HCT116 (cell line): ENCODE data around the gene PRPF40A. TPM values are rescaled to one million over a fixed set of nuclear protein-coding genes. Genes with fewer than 3 reads are reported as not detected.

Experiments used
- ATAC-seq: fragments of 200-7000 bp; cut with Tn5 transposase; 2 replicates; pipeline ENCODE4 v1.9.1; 2020; ENCODE audit warnings: mild to moderate bottlenecking, moderate library complexity
- BruUV-seq: library from RNA; stranded (reverse); fragments of 400-500 nt; replicated peaks from 2 replicates; lab custom pipeline; 2021; lab: Mats Ljungman, UMichigan
- CTCF ChIA-PET: fragments of 300-600 bp; sonication (Branson Sonifier 250); formaldehyde crosslinking; loops from one replicate; lab custom pipeline; 2021; ENCODE audit warnings: antibody characterized with exemption; lab: Charles Lee
- POLR2A ChIA-PET: fragments of 300-600, 350-600 bp; sonication (Branson Sonifier 250); formaldehyde crosslinking; loops from one replicate; lab custom pipeline; 2021; ENCODE audit warnings: antibody characterized with exemption; lab: Charles Lee
- RAD21 ChIA-PET, 2 experiments: fragments of 300-600 bp; sonication (Branson Sonifier 250); formaldehyde crosslinking; loops; one replicate each; lab custom pipeline; 2023; ENCODE audit warnings: low total read pairs in 2 of 2; ENCODE audit not compliant: uncharacterized antibody in 2 of 2, unreplicated experiment in 2 of 2, low non-redundant PET in 1 of 2; lab: Charles Lee
- DNase-seq: peaks from one replicate; pipeline ENCODE4 v3.0.0-alpha.2; 2010; ENCODE audit warnings: low read depth, low spot score
- H2AFZ ChIP-seq: fragments of 200-600 bp; shearing (Covaris generic), sonication (generic); 2 replicates; pipeline ENCODE4 v1.6.1; 2017; ENCODE audit warnings: low read depth, mixed run types, mixed read lengths, antibody characterized with exemption, low read length; ENCODE audit not compliant: poor library complexity, severe bottlenecking
- H3K27ac ChIP-seq: 2 replicates; pipeline ENCODE4 v1.5.1; 2012; ENCODE audit warnings: low read depth, low read length
- H3K27me3 ChIP-seq: fragments of 200-600 bp; sonication (generic); 2 replicates; pipeline ENCODE4 v1.6.1; 2016; ENCODE audit warnings: mixed run types, low read length, mixed read lengths; ENCODE audit not compliant: insufficient read depth
- H3K36me3 ChIP-seq, 2 experiments: fragments of 200-500 bp in 1 of 2; fragments of 200-600 bp in 1 of 2; sonication (Bioruptor generic) in 1 of 2; sonication (generic) in 1 of 2; 2 replicates each; pipeline versions ENCODE4 v1.5.1 to v1.6.1; 2014 to 2016; ENCODE audit warnings: low read length in 2 of 2, inconsistent platforms in 1 of 2, mixed read lengths in 1 of 2, mixed run types in 1 of 2; ENCODE audit not compliant: insufficient read depth in 2 of 2, control insufficient read depth in 1 of 2
- H3K4me1 ChIP-seq, 2 experiments: fragments of 200-600 bp in 1 of 2; sonication (generic) in 1 of 2; 2 replicates each; pipeline versions ENCODE4 v1.5.1 to v1.6.1; 2012 to 2017; ENCODE audit warnings: low read length in 2 of 2, inconsistent platforms in 1 of 2, mild to moderate bottlenecking in 1 of 2, mixed read lengths in 1 of 2, mixed run types in 1 of 2, moderate library complexity in 1 of 2; ENCODE audit not compliant: insufficient read depth in 2 of 2, control insufficient read depth in 1 of 2
- H3K4me2 ChIP-seq: fragments of 200-600 bp; sonication (generic); 2 replicates; pipeline ENCODE4 v1.6.1; 2017; ENCODE audit warnings: mixed run types, low read length, mixed read lengths
- H3K4me3 ChIP-seq, 2 experiments: fragments of 200-600 bp in 1 of 2; sonication (generic) in 1 of 2; replicated peaks in 1 of 2; 2 replicates each; pipeline ENCODE4 v1.5.1; 2011 to 2016; ENCODE audit warnings: low read length in 2 of 2, control low read depth in 1 of 2, low read depth in 1 of 2, mild to moderate bottlenecking in 1 of 2, mixed read lengths in 1 of 2, mixed run types in 1 of 2
- H3K79me2 ChIP-seq: fragments of 200-600 bp; sonication (generic); 2 replicates; pipeline ENCODE4 v1.6.1; 2017; ENCODE audit warnings: mild to moderate bottlenecking, mixed run types, low read length, moderate library complexity, mixed read lengths; ENCODE audit not compliant: insufficient read depth
- H3K9ac ChIP-seq: fragments of 200-600 bp; sonication (generic); 2 replicates; pipeline ENCODE4 v1.6.1; 2016; ENCODE audit warnings: low read length, mixed read lengths
- H3K9me2 ChIP-seq: fragments of 200-600 bp; sonication (generic), shearing (Covaris generic); 2 replicates; pipeline ENCODE4 v1.6.1; 2017; ENCODE audit warnings: mixed run types, mild to moderate bottlenecking, moderate library complexity; ENCODE audit not compliant: insufficient read depth
- H3K9me3 ChIP-seq, 2 experiments: fragments of 200-500 bp in 1 of 2; fragments of 200-600 bp in 1 of 2; sonication (Bioruptor generic) in 1 of 2; sonication (generic) in 1 of 2; 2 replicates each; pipeline ENCODE4 v1.6.1; 2014 to 2017; ENCODE audit warnings: low read length in 2 of 2, mixed read lengths in 2 of 2, inconsistent platforms in 1 of 2, low read depth in 1 of 2, mild to moderate bottlenecking in 1 of 2, mixed run types in 1 of 2, moderate library complexity in 1 of 2; ENCODE audit not compliant: control insufficient read depth in 1 of 2, insufficient read depth in 1 of 2
- H4K20me1 ChIP-seq: fragments of 200-600 bp; sonication (generic), shearing (Covaris generic); 2 replicates; pipeline ENCODE4 v1.6.1; 2017; ENCODE audit warnings: mixed run types, mild to moderate bottlenecking, moderate library complexity; ENCODE audit not compliant: insufficient read depth
- CBX3 ChIP-seq: IDR thresholded peaks from 2 replicates; pipeline ENCODE4 v1.6.1; 2012; ENCODE audit warnings: low read depth
- ELF1 ChIP-seq: IDR thresholded peaks from 2 replicates; pipeline ENCODE4 v1.6.1; 2012; ENCODE audit warnings: low read depth, borderline replicate concordance
- POLR2A ChIP-seq: IDR thresholded peaks from 2 replicates; pipeline ENCODE4 v1.7.0; 2011; ENCODE audit warnings: borderline replicate concordance; ENCODE audit not compliant: insufficient read depth, insufficient read length; ENCODE audit errors: extremely low read depth
- POLR2AphosphoS5 ChIP-seq: IDR thresholded peaks from 2 replicates; pipeline ENCODE4 v1.6.1; 2011; ENCODE audit warnings: mild to moderate bottlenecking, low read depth, low read length, moderate library complexity
- RAD21 ChIP-seq: IDR thresholded peaks from 2 replicates; pipeline ENCODE4 v1.6.1; 2012; ENCODE audit warnings: low read depth, mild to moderate bottlenecking
- SIN3A ChIP-seq: IDR thresholded peaks from 2 replicates; pipeline ENCODE4 v1.6.1; 2012; ENCODE audit warnings: low read depth
- ZFX ChIP-seq: fragments of 450-650 bp; IDR thresholded peaks from 2 replicates; pipeline ENCODE4 v1.6.1; 2017
- intact Hi-C: fragments of 100-400 bp; cut with micrococcal nuclease; formaldehyde crosslinking; loops from 2 replicates; pipeline ENCODE4 v1.10.0; 2022
- total RNA-seq: library from RNA; stranded (reverse); gene quantifications from one replicate; pipeline ENCODE4 v1.2.1, GENCODE V29; 2021; ENCODE audit not compliant: unreplicated experiment
- TF ChIP-seq, protein P1 (sequence below): IDR thresholded peaks from 2 replicates; pipeline ENCODE4 v1.6.1; 2012
- TF ChIP-seq, protein P2 (sequence below): IDR thresholded peaks from 2 replicates; pipeline ENCODE4 v1.6.1; 2011; ENCODE audit warnings: mild to moderate bottlenecking, low read length, moderate library complexity; ENCODE audit not compliant: insufficient replicate concordance; ENCODE audit errors: extremely low read depth

PRPF40A gene
- total RNA-seq, 1 experiment from 2014 or later = 171 TPM

DNA sequence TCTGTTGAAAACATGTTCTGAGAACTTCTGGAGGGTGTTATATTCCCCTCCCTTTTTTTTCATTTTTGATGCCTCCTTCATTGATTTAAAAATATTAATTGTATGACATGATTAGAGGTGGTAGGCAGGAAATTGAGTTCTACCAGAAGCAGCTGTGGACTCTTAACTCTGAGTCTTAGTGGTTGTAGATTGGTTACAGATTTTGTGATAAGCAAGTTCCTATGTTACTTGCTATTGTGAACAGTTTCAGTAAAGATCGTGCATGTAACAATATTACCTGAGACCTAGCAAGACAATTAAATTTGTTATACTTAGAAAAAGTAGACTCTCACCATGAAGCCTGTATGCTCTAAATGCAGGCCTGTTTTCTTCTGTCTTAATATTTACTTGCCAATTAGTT, 88.1 kb downstream of the PRPF40A start:
- CTCF ChIA-PET = no interaction called here
- H3K27ac ChIP-seq = no peak overlapping the region
- no TSS peak for BruUV-seq
- H2AFZ ChIP-seq = no peak overlapping the region
- ATAC-seq (no peak), DNase-seq (no peak)
- no peak overlapping the region for H3K4me3 ChIP-seq
- TF ChIP-seq ZFX (no peak), RAD21 (no peak), ELF1 (no peak), SIN3A (no peak), POLR2AphosphoS5 (no peak), POLR2A (no peak), CBX3 (no peak)
- TF ChIP-seq, protein P1, sequence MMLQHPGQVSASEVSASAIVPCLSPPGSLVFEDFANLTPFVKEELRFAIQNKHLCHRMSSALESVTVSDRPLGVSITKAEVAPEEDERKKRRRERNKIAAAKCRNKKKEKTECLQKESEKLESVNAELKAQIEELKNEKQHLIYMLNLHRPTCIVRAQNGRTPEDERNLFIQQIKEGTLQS = no peak
- TF ChIP-seq, protein P2, sequence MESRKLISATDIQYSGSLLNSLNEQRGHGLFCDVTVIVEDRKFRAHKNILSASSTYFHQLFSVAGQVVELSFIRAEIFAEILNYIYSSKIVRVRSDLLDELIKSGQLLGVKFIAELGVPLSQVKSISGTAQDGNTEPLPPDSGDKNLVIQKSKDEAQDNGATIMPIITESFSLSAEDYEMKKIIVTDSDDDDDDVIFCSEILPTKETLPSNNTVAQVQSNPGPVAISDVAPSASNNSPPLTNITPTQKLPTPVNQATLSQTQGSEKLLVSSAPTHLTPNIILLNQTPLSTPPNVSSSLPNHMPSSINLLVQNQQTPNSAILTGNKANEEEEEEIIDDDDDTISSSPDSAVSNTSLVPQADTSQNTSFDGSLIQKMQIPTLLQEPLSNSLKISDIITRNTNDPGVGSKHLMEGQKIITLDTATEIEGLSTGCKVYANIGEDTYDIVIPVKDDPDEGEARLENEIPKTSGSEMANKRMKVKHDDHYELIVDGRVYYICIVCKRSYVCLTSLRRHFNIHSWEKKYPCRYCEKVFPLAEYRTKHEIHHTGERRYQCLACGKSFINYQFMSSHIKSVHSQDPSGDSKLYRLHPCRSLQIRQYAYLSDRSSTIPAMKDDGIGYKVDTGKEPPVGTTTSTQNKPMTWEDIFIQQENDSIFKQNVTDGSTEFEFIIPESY = no peak
- intact Hi-C loops = loop anchor here (10.0 kb wide), 1 partner anchor 294 kb away; the partner anchor contains the start of gene FMNL2
- no peaks in the 10 kb centered on the region for H3K9me2 ChIP-seq
- H3K79me2 ChIP-seq = no peaks in the 10 kb centered on the region
- no peaks in the 10 kb centered on the region for H3K9me3 ChIP-seq
- RAD21 ChIA-PET = no interaction called here
- H4K20me1 ChIP-seq = no peaks in the 10 kb centered on the region
- no peak overlapping the region for H3K4me2 ChIP-seq
- POLR2A ChIA-PET = no interaction called here
- no peak overlapping the region for H3K9ac ChIP-seq
- no peaks in the 10 kb centered on the region for H3K27me3 ChIP-seq
- peaks cover 0 to 18% of the 10 kb centered on the region in 2 experiments; a peak in 2 of 4 replicates for H3K36me3 ChIP-seq
- H3K4me1 ChIP-seq = no peaks in the 10 kb centered on the region
